ENCODE results near the gene KCNC2.

- no peak for TF ChIP-seq POLR2A (IDR thresholded peaks at IDR 0.05; ENCODE audit: low read depth, low read length)
- no peak for TF ChIP-seq TAF1 (IDR thresholded peaks at IDR 0.05; ENCODE audit: low read depth, low read length)
- TF ChIP-seq POLR2AphosphoS5 (IDR thresholded peaks at IDR 0.05; ENCODE audit: low read depth, low read length) = no peak
- TF ChIP-seq SPI1 (IDR thresholded peaks at IDR 0.05; ENCODE audit: low read depth, low read length) = no peak
Observed at GRCh38 chr12:75137896-75138295, 71.7 kb downstream of the KCNC2 start.
